Smooth muscle cell (in vitro differentiated cells): Measurements from ENCODE around the gene H1-8. TPM values are rescaled to one million over a fixed set of nuclear protein-coding genes. Genes with fewer than 3 reads are reported as not detected.

Source experiments
- DNase-seq: peaks from one replicate; lab custom pipeline; 2025; ENCODE audit not compliant: unreplicated experiment; lab: John Stamatoyannopoulos, UW
- H2AFZ ChIP-seq: fragments of 200-600 bp; sonication (generic); 2 replicates; pipeline ENCODE4 v1.6.0; 2016; ENCODE audit warnings: antibody characterized with exemption, low read depth, mild to moderate bottlenecking
- H3F3A ChIP-seq: fragments of 200-600 bp; sonication (generic); 2 replicates; pipeline ENCODE4 v1.6.0; 2017; ENCODE audit warnings: antibody characterized with exemption, low read depth
- H3K27ac ChIP-seq: fragments of 200-600 bp; sonication (generic); 2 replicates; pipeline ENCODE4 v1.5.1; 2016; ENCODE audit warnings: low read depth, mild to moderate bottlenecking
- H3K27me3 ChIP-seq: fragments of 200-600 bp; sonication (generic); 2 replicates; pipeline ENCODE4 v1.6.1; 2016; ENCODE audit warnings: low read depth, mild to moderate bottlenecking
- H3K36me3 ChIP-seq: fragments of 200-600 bp; sonication (generic); 2 replicates; pipeline ENCODE4 v1.5.1; 2016; ENCODE audit warnings: low read depth
- H3K4me1 ChIP-seq: fragments of 200-600 bp; sonication (generic); 2 replicates; pipeline ENCODE4 v1.5.1; 2016; ENCODE audit warnings: low read depth
- H3K4me2 ChIP-seq: fragments of 200-600 bp; sonication (generic); 2 replicates; pipeline ENCODE4 v1.6.0; 2016; ENCODE audit warnings: mild to moderate bottlenecking
- H3K4me3 ChIP-seq: fragments of 200-600 bp; sonication (generic); 2 replicates; pipeline ENCODE4 v1.5.1; 2016; ENCODE audit warnings: mild to moderate bottlenecking
- H3K79me2 ChIP-seq: fragments of 200-600 bp; sonication (generic); 2 replicates; pipeline ENCODE4 v1.6.0; 2016; ENCODE audit warnings: low read depth, mild to moderate bottlenecking
- H3K9ac ChIP-seq: fragments of 200-600 bp; sonication (generic); 2 replicates; pipeline ENCODE4 v1.6.0; 2016; ENCODE audit warnings: low read depth
- H3K9me3 ChIP-seq: fragments of 200-600 bp; sonication (generic); replicated peaks from 2 replicates; pipeline ENCODE4 v1.5.1; 2016; ENCODE audit warnings: low read depth
- H4K20me1 ChIP-seq: fragments of 200-600 bp; sonication (generic); 2 replicates; pipeline ENCODE4 v1.6.0; 2016; ENCODE audit warnings: low read depth
- WGBS: methylation state at CpG from one replicate; pipeline ENCODE4 v1.1.7; 2016; ENCODE audit warnings: low lambda C conversion rate; 5-methylcytosine and 5-hydroxymethylcytosine counted together
- polyA plus RNA-seq: library from polyadenylated mRNA; unstranded; fragments of >200 nt; fragmentation: Nextera tagmentation; extraction: Ambion mirVana; gene quantifications from 2 replicates; pipeline ENCODE4 v1.2.1, GENCODE V29; 2016
- total RNA-seq: library from RNA; depleted of rRNA; stranded (reverse); fragments of >200 nt; gene quantifications from 2 replicates; pipeline ENCODE4 v1.2.3, GENCODE V29; 2014
- TF ChIP-seq, protein P1 (sequence below): fragments of 200-600 bp; sonication (generic); IDR thresholded peaks from 2 replicates; pipeline ENCODE4 v1.5.1; 2017; ENCODE audit warnings: borderline replicate concordance, mild to moderate bottlenecking, antibody characterized with exemption; ENCODE audit not compliant: insufficient read depth, poor library complexity, severe bottlenecking

H1-8 gene
- total and polyA plus RNA-seq, 2 experiments from 2014 or later: not detected

DNA sequence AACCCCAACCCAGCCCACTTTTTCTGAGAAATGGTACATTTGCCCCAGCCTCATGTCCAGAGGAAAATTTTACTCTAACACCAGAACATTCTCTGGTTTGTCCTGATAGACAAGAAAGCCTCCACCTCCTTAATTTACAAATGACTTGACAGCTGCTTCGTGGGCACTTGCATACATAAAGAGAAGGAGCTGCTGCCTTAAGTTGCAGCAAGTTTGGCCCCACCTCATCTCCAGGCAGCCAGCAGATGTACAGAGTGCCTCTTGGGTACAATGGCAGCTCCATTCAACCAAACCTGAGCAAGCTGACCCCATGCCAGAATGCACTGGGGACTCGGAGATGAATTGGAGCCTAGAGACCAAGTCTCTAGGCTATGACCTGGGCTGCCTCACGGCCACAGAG is 6.2 kb upstream of the H1-8 start:
- no peaks in the 10 kb centered on the region for H3K27me3 ChIP-seq
- H3K27ac ChIP-seq: no peak overlapping the region
- H3K4me3 ChIP-seq: no peak overlapping the region
- TF ChIP-seq, protein P1, sequence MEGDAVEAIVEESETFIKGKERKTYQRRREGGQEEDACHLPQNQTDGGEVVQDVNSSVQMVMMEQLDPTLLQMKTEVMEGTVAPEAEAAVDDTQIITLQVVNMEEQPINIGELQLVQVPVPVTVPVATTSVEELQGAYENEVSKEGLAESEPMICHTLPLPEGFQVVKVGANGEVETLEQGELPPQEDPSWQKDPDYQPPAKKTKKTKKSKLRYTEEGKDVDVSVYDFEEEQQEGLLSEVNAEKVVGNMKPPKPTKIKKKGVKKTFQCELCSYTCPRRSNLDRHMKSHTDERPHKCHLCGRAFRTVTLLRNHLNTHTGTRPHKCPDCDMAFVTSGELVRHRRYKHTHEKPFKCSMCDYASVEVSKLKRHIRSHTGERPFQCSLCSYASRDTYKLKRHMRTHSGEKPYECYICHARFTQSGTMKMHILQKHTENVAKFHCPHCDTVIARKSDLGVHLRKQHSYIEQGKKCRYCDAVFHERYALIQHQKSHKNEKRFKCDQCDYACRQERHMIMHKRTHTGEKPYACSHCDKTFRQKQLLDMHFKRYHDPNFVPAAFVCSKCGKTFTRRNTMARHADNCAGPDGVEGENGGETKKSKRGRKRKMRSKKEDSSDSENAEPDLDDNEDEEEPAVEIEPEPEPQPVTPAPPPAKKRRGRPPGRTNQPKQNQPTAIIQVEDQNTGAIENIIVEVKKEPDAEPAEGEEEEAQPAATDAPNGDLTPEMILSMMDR: no peak
- no peak for DNase-seq
- H3K36me3 ChIP-seq: no peaks in the 10 kb centered on the region
- no peak overlapping the region for H3K9ac ChIP-seq
- H3K4me2 ChIP-seq: no peak overlapping the region
- peaks cover 6% of the 10 kb centered on the region for H3F3A ChIP-seq
- no peaks in the 10 kb centered on the region for H3K4me1 ChIP-seq
- WGBS: 88% methylated on average over 3 of the region's 3 CpGs
- no peaks in the 10 kb centered on the region for H4K20me1 ChIP-seq
- H3K79me2 ChIP-seq: no peaks in the 10 kb centered on the region
- no peaks in the 10 kb centered on the region for H3K9me3 ChIP-seq
- H2AFZ ChIP-seq: no peak overlapping the region

DNA sequence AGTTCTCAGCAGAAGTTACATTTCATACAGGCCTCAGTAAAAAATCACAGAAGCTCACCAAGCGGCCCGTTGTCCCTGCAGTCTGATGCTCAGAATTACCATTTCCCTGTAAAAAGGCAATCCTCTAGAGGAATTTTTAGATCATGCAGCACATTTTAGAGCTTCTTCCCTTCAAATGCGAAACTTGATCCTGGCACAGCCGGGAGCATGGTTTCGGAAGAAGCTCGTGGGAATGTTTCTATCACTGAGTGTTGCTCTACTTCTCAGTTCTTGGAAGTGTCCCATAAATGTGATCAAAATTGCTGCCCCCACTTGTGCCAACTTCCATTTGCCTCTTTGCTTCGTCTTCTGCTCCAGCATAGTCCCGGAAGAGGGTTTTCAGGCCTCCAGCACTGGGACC is 3.8 kb upstream of the H1-8 start:
- TF ChIP-seq, protein P1: no peak
- no peak for DNase-seq
- H2AFZ ChIP-seq: no peak overlapping the region
- H3K27ac ChIP-seq: no peak overlapping the region
- H3K79me2 ChIP-seq: no peaks in the 10 kb centered on the region
- no peak overlapping the region for H3K4me3 ChIP-seq
- 78% methylated on average over 8 of the region's 8 CpGs for WGBS
- H3F3A ChIP-seq: peaks cover 6% of the 10 kb centered on the region
- no peak overlapping the region for H3K4me2 ChIP-seq
- H3K9ac ChIP-seq: no peak overlapping the region
- H3K27me3 ChIP-seq: no peaks in the 10 kb centered on the region
- H3K4me1 ChIP-seq: no peaks in the 10 kb centered on the region
- H3K36me3 ChIP-seq: no peaks in the 10 kb centered on the region
- H4K20me1 ChIP-seq: no peaks in the 10 kb centered on the region
- no peaks in the 10 kb centered on the region for H3K9me3 ChIP-seq

DNA sequence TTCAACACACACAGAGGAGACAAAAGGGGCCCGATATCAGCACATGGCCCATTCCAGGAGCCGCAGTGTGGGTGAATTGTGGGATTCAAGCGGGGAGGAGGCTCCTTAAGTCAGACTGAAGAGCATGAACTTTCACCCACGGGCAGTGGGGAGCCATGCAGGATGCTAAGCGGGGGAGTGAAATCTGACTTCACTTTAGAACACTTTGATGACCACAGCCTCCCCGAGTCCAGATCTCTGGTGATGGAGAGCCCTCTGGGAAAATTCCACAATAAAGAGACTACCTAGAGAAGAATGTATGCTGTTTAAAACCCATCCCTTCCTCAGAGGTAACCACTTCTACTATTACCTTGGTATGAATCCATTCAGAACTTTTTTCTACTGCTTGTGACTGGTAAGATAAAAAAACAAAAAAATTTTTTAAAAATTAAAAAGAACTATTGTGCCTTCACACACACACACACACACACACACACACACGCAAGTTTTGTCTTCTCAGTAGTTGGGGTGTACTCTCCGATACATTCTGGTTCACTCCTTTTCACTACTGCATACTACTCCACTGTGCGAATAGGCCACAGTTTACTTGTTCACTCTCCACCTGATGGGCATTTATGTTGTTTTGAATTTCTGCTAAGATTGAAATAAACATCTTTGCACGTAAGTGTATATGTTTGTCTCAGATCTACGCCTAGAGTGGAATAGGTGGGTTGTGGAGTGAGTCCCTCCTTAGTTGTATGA is 2.0 kb upstream of the H1-8 start:
- H3K79me2 ChIP-seq: no peaks in the 10 kb centered on the region
- H3K9me3 ChIP-seq: no peaks in the 10 kb centered on the region
- no peaks in the 10 kb centered on the region for H3K27me3 ChIP-seq
- no peak overlapping the region for H3K27ac ChIP-seq
- H4K20me1 ChIP-seq: no peaks in the 10 kb centered on the region
- no peaks in the 10 kb centered on the region for H3K36me3 ChIP-seq
- no peak overlapping the region for H3K4me3 ChIP-seq
- TF ChIP-seq, protein P1: no peak
- no peaks in the 10 kb centered on the region for H3K4me1 ChIP-seq
- H3K9ac ChIP-seq: no peak overlapping the region
- peaks cover 6% of the 10 kb centered on the region for H3F3A ChIP-seq
- WGBS: 85% methylated on average over 11 of the region's 11 CpGs
- no peak for DNase-seq
- H2AFZ ChIP-seq: no peak overlapping the region
- no peak overlapping the region for H3K4me2 ChIP-seq

DNA sequence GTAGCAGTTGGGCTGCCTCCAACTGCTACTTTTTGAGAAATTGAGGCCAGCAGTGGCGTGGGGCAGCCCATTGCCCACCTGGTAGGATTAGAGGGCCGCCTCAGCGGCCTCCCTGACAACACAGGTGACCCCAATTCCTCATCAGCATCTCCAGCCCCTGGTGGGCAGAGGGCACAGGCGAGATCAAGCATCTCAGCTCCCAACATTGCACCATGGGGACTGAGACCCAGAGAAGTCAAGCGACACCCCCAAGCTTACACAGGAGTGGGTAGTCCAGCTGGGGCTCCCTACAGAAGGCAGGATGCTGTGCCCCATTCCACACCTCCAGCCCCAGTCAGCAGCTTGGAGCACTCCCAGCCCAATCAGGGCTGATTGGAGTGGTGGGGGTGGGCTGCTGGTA is 228 bp upstream of the H1-8 start:
- Histone ChIP-seq H3K4me1 (no peaks in the 10 kb centered on the region), H3K79me2 (no peaks in the 10 kb centered on the region), H3K27me3 (no peaks in the 10 kb centered on the region), H3K36me3 (no peaks in the 10 kb centered on the region), H3K9me3 (no peaks in the 10 kb centered on the region), H3K4me2 (no peak overlapping the region), H2AFZ (no peak overlapping the region), H3K4me3 (no peak overlapping the region), H3K9ac (no peak overlapping the region), H3K27ac (no peak overlapping the region), H3F3A (peaks cover 6% of the 10 kb centered on the region), H4K20me1 (no peaks in the 10 kb centered on the region)
- 92% methylated on average over 5 of the region's 5 CpGs for WGBS
- no peak for DNase-seq
- TF ChIP-seq, protein P1: no peak
